Sigmoid colon (tissue), 7 donors: ENCODE measurements around the gene NOL4L. TPM values are rescaled to one million over a fixed set of nuclear protein-coding genes. Genes with fewer than 3 reads are reported as not detected.

Experiments used
- DNase-seq: peaks from one replicate; pipeline ENCODE4 v3.0.0-alpha.2; 2019
- H3K27ac ChIP-seq, 4 donors: fragments of 200-600 bp; sonication (generic); one replicate each; pipeline ENCODE4 v1.5.1; 2016 to 2019; ENCODE audit warnings: mild to moderate bottlenecking in 1 of 4
- H3K27me3 ChIP-seq, 3 donors: fragments of 200-600 bp; sonication (generic); one replicate each; pipeline ENCODE4 v1.5.1; 2019; ENCODE audit warnings: mild to moderate bottlenecking in 1 of 3
- H3K36me3 ChIP-seq, 4 donors: fragments of 200-600 bp; sonication (generic); one replicate each; pipeline ENCODE4 v1.5.1; 2016 to 2019
- H3K4me1 ChIP-seq, 4 donors: fragments of 200-600 bp; sonication (generic); one replicate each; pipeline ENCODE4 v1.5.1; 2017 to 2019
- H3K4me3 ChIP-seq, 4 donors: fragments of 200-600 bp; sonication (generic); one replicate each; pipeline ENCODE4 v1.5.1; 2017 to 2019; ENCODE audit warnings: mild to moderate bottlenecking in 2 of 4, moderate library complexity in 1 of 4
- H3K9me3 ChIP-seq, 4 donors: fragments of 200-600 bp in 3 of 4; sonication (generic) in 3 of 4; one replicate each; pipeline versions ENCODE4 v1.5.1 to v1.6.1; 2013 to 2019
- EP300 ChIP-seq, 4 donors: sonication (generic); formaldehyde crosslinking; IDR thresholded peaks; one replicate each; pipeline ENCODE4 v1.6.1; 2017; ENCODE audit warnings: antibody characterized with exemption in 4 of 4
- POLR2A ChIP-seq, 2 donors: fragments of 450-650 bp; IDR thresholded peaks; one replicate each; pipeline ENCODE4 v1.6.1; 2016; ENCODE audit warnings: antibody characterized with exemption in 2 of 2, mild to moderate bottlenecking in 2 of 2, moderate library complexity in 2 of 2
- POLR2AphosphoS5 ChIP-seq, 4 donors: sonication (generic); formaldehyde crosslinking; IDR thresholded peaks; one replicate each; pipeline ENCODE4 v1.6.1; 2017; ENCODE audit warnings: antibody characterized with exemption in 4 of 4
- WGBS, 2 donors: extraction: QIAGEN DNeasy Blood & Tissue Kit; methylation state at CpG; one replicate each; pipeline ENCODE4 v1.1.7; 2013; 5-methylcytosine and 5-hydroxymethylcytosine counted together
- intact Hi-C: fragments of 100-400 bp; cut with DNase I; formaldehyde crosslinking; loops from one replicate; pipeline ENCODE4 v1.15.1; 2023
- polyA plus RNA-seq, 3 donors: library from polyadenylated mRNA; stranded (reverse); fragments of 200-250 nt; gene quantifications; one replicate each; pipeline ENCODE4 v1.2.3, GENCODE V29; 2013
- total RNA-seq, 4 donors: library from RNA; depleted of rRNA; stranded (reverse); fragments of >200 nt; gene quantifications; one replicate each; pipeline ENCODE4 v1.1.0, GENCODE V29; 2016
- TF ChIP-seq, protein P1 (sequence below), 4 experiments: fragments of 450-650 bp in 3 of 4; fragments of 200-600 bp in 1 of 4; IDR thresholded peaks; one replicate each; pipeline ENCODE4 v1.5.1; 2016 to 2019; ENCODE audit warnings: antibody characterized with exemption in 4 of 4, mild to moderate bottlenecking in 3 of 4, moderate library complexity in 2 of 4
- donor health status: healthy with polysubstance abuse.
- donor health status: Bipolar disorder and iron deficiency.
- donor health status: healthy.

The NOL4L gene
- total and polyA plus RNA-seq, 7 donors = 9.2 to 34.7 (median 16.8) TPM

DNA sequence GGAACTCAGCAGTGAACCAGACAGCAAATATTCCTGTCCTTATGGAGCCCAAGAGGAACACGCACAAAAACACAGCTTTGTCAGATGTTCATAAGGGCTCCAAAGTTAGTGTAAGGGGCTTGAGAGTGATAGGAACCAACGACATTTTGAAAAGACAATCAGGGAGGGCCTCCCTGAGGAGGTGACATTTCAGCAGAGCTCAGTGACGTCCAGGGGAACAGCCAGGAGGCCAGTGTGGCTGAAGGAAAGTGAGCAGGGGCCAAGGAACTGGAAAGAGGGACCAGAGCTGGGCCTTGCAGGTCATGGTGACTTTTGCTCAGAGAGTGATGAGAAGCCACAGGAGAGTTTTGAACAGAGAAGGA, 16.1 kb downstream of the NOL4L start:
- TF ChIP-seq, protein P1, sequence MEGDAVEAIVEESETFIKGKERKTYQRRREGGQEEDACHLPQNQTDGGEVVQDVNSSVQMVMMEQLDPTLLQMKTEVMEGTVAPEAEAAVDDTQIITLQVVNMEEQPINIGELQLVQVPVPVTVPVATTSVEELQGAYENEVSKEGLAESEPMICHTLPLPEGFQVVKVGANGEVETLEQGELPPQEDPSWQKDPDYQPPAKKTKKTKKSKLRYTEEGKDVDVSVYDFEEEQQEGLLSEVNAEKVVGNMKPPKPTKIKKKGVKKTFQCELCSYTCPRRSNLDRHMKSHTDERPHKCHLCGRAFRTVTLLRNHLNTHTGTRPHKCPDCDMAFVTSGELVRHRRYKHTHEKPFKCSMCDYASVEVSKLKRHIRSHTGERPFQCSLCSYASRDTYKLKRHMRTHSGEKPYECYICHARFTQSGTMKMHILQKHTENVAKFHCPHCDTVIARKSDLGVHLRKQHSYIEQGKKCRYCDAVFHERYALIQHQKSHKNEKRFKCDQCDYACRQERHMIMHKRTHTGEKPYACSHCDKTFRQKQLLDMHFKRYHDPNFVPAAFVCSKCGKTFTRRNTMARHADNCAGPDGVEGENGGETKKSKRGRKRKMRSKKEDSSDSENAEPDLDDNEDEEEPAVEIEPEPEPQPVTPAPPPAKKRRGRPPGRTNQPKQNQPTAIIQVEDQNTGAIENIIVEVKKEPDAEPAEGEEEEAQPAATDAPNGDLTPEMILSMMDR (IDR thresholded peaks at IDR 0.05) = no peak
- TF ChIP-seq POLR2A (IDR thresholded peaks at IDR 0.05) (no peak), EP300 (IDR thresholded peaks at IDR 0.05) (no peak), POLR2AphosphoS5 (IDR thresholded peaks at IDR 0.05) (no peak)
- intact Hi-C loops = no loop called here
- H3K4me1 ChIP-seq = peaks cover 0 to 4% (median under 1%) of the 10 kb centered on the region in 4 donors
- DNase-seq = no peak
- H3K27ac ChIP-seq = no peak overlapping the region
- H3K36me3 ChIP-seq = no peaks in the 10 kb centered on the region
- WGBS, 2 donors = 73 to 80% methylated on average over 3 of the region's 3 CpGs
- H3K4me3 ChIP-seq = no peak overlapping the region
- no peaks in the 10 kb centered on the region for H3K27me3 ChIP-seq
- H3K9me3 ChIP-seq = no peaks in the 10 kb centered on the region

DNA sequence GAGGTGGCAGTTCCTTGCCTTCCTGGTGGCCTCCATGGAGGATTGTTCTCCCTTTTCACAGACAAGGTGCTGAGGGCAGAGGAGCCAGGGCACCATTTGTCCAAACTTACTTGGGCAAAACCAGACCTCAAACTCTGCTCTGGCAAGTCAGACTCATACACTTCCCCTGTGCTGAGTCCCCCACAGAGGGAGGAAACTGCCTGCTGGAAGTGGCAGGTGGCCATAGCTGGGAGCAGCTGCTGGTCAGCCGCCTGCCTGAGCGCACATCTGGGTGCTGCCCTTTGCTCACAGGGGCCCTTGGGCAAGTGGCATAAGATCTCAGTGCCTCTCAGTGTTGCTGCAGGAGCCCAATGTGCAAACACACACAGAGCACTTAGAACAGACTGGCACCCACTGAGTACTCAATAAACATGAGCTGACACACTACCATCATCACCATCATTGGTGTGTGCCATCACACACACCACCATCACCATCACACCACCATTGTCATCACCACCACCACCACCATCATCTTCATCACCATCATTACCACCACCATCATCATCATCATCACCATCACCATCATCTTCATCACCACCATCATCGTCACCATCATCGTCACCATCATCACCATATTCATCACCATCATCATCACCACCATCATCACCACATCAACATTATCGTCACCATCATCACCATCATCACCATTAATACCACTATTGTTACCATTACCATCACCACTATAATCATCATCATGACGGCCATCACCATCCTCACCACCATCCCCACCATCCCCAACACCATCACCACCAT, 17.6 kb downstream of the NOL4L start:
- Histone ChIP-seq H3K36me3 (no peaks in the 10 kb centered on the region), H3K9me3 (no peaks in the 10 kb centered on the region), H3K4me3 (no peak overlapping the region), H3K27me3 (no peaks in the 10 kb centered on the region), H3K4me1 (no peaks in the 10 kb centered on the region), H3K27ac (no peak overlapping the region)
- intact Hi-C loops = no loop called here
- 86 to 87% methylated on average over 6 of the region's 6 CpGs for WGBS, 2 donors
- DNase-seq = no peak
- no peak for TF ChIP-seq EP300 (IDR thresholded peaks at IDR 0.05)
- TF ChIP-seq POLR2AphosphoS5 (IDR thresholded peaks at IDR 0.05) = no peak
- no peak for TF ChIP-seq POLR2A (IDR thresholded peaks at IDR 0.05)
- TF ChIP-seq, protein P1 (IDR thresholded peaks at IDR 0.05) = no peak

DNA sequence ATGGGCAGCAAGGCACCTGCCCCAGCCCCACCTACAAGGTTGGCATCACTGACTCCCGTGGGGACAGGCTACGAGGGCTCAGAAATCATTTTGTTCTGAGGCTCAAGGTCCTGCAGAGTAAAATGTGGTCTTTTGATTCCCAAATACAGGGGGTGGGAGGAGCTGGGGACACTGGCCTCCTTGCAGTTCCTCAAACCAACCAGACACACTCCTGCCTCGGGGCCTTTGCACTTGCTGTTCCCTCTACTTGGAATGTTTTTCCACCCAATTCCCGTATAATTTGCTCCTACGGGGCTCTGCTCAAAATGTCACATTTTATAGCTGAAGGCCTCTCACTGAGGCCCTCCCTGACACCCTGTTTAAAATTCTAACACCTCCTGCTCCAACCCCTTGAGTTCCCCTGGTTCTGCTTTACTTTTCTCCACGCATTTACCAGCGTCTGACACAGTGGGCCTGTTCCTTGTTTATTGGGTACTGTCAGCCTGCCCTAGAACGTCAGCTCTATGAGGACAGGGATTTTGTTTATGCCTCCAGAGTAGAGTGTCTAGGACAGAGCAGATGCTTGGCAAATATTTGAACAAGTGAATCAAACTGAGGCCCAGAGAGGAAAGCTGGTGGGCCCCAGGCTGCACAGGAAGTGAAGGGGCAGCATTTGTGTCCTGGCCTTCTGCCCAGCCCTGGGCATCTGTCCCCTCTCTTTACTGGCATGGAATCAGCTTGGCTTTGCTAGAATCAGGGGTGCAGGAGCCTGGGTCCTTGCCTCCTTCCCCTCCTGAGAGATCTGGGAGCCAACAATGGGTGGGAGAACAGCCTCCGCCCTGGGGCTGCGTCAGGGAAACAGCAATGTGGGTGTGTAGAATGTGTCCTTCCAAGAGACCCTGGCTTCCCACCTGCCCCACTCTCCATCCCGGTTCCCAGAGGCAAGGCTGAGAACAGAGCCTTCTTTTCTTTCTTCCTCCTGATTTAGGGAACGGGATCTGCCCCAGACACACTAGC, 18.5 kb downstream of the NOL4L start:
- Histone ChIP-seq H3K4me3 (no peak overlapping the region), H3K9me3 (no peaks in the 10 kb centered on the region), H3K27ac (no peak overlapping the region), H3K36me3 (no peaks in the 10 kb centered on the region), H3K27me3 (no peaks in the 10 kb centered on the region), H3K4me1 (no peaks in the 10 kb centered on the region)
- 87 to 89% methylated on average over 12 of the region's 12 CpGs for WGBS, 2 donors
- no peak for TF ChIP-seq POLR2AphosphoS5 (IDR thresholded peaks at IDR 0.05)
- TF ChIP-seq, protein P1 (IDR thresholded peaks at IDR 0.05) = no peak
- no peak for TF ChIP-seq POLR2A (IDR thresholded peaks at IDR 0.05)
- TF ChIP-seq EP300 (IDR thresholded peaks at IDR 0.05) = no peak
- intact Hi-C loops = no loop called here
- no peak for DNase-seq

DNA sequence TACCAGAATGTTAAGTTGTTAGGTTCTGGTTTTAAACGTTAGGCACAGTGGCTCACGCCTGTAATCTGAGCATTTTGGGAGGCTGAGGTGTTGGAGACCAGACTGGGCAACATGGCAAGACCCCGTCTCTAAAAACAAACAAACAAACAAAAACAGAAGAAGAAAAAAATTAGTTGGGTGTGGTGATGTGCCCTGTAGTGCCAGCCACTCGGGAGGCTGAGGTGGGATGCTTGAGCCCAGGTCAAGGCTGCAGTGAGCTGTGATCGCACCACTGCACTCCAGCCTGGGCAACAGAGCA, 19.4 kb downstream of the NOL4L start:
- Histone ChIP-seq H3K27me3 (no peaks in the 10 kb centered on the region), H3K9me3 (no peaks in the 10 kb centered on the region), H3K27ac (no peak overlapping the region), H3K36me3 (no peaks in the 10 kb centered on the region), H3K4me1 (no peaks in the 10 kb centered on the region), H3K4me3 (no peak overlapping the region)
- 88 to 89% methylated on average over 5 of the region's 5 CpGs for WGBS, 2 donors
- DNase-seq = no peak
- intact Hi-C loops = no loop called here
- no peak for TF ChIP-seq POLR2AphosphoS5 (IDR thresholded peaks at IDR 0.05)
- TF ChIP-seq, protein P1 (IDR thresholded peaks at IDR 0.05) = no peak
- no peak for TF ChIP-seq EP300 (IDR thresholded peaks at IDR 0.05)
- TF ChIP-seq POLR2A (IDR thresholded peaks at IDR 0.05) = no peak
